GM06990 (cell line): ENCODE results near the gene CEBPA.

ENCODE experiments used
- DNase-seq: peaks from one replicate; pipeline ENCODE4 v3.0.0-alpha.2; 2011; ENCODE audit not compliant: insufficient read length; ENCODE audit errors: extremely low read depth
- H3K27me3 ChIP-seq: replicated peaks from 2 replicates; pipeline ENCODE4 v1.6.0; 2011; ENCODE audit warnings: low read length; ENCODE audit not compliant: control insufficient read depth, insufficient read depth
- H3K36me3 ChIP-seq: 2 replicates; pipeline ENCODE4 v1.5.1; 2011; ENCODE audit warnings: low read length; ENCODE audit not compliant: control insufficient read depth, insufficient read depth
- H3K4me3 ChIP-seq: replicated peaks from 2 replicates; pipeline ENCODE4 v1.5.1; 2011; ENCODE audit warnings: low read depth, mild to moderate bottlenecking, control low read depth, low read length
- TF ChIP-seq, protein P1 (sequence below): IDR thresholded peaks from 2 replicates; pipeline ENCODE4 v1.5.1; 2011; ENCODE audit warnings: low read length, control low read depth, mild to moderate bottlenecking, inconsistent platforms; ENCODE audit not compliant: insufficient read depth, poor library complexity, severe bottlenecking

CEBPA gene

DNA sequence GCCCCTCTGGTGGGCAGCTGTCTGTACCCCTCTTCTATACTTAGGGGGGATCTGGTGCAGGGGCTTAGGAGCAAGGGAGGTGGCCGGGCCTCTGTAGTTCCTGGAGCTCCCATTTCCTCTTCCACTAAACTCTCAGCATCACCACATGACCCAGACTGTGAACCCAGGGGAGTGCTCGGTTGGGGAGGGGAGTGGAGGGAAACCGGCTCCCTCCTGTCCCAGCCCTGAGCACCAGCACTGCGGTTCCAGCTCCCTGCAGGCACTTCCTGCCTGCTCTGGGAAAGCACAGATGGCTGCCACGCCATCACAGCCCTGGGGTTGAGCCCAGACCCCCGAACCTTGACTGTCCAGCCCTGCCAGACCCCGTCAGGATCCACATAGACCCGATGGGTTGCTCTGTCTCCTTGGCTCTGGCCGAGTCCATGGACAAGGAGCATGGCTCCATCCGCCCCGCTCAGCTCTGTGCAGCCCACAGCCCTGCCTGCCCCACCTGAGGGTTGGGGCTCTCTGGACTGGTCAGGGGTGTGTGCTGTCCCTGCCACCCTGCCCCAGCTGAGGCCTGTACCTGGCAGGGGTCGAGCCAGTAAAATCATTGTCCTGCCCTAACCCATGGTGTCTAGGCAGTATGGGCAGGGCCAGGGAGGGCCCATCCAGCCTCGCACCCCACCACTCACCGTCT is 40.7 kb downstream of the CEBPA start:
- Histone ChIP-seq H3K36me3 (no peaks in the 10 kb centered on the region), H3K4me3 (no peak overlapping the region), H3K27me3 (no peaks in the 10 kb centered on the region)
- no peak for DNase-seq
- TF ChIP-seq, protein P1, sequence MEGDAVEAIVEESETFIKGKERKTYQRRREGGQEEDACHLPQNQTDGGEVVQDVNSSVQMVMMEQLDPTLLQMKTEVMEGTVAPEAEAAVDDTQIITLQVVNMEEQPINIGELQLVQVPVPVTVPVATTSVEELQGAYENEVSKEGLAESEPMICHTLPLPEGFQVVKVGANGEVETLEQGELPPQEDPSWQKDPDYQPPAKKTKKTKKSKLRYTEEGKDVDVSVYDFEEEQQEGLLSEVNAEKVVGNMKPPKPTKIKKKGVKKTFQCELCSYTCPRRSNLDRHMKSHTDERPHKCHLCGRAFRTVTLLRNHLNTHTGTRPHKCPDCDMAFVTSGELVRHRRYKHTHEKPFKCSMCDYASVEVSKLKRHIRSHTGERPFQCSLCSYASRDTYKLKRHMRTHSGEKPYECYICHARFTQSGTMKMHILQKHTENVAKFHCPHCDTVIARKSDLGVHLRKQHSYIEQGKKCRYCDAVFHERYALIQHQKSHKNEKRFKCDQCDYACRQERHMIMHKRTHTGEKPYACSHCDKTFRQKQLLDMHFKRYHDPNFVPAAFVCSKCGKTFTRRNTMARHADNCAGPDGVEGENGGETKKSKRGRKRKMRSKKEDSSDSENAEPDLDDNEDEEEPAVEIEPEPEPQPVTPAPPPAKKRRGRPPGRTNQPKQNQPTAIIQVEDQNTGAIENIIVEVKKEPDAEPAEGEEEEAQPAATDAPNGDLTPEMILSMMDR = no peak

DNA sequence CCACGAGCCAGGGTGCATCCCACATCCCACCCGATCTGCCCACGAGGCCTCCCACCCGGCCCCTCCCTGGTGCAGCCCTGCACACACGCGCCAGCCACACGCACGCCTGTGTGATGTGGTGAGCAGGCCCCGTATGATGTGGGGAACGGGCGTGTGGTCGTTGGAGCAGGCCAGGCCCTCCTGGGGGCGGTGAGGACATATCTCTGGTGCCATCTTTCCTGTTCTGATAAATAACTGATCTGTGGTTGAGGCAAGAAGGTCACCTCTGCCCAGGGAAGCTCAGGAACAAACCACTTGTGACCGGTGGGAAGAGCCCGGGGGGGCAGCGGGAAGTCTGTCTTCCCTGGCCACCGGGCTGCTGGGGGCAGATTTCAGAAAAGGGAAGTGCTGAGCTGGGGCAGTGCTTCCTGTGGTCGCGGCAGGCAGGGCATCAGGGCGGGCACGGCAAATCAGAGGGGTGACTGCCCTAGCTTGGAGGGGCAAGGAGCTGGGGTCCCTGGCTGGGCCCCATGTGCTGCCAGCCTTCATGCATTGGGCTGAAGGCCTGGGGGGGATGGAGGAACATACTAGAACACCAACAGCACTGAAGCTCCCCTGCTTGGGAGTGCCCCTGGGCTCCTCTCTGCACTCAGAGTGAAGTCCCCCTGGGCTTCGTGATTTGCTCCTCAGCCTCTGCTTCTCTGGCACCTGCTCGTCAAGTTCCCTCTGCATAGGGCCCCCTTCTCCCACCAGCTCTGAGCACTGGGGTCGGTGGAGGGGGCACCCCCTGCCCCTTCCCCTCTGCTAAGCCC is 41.5 kb downstream of the CEBPA start:
- TF ChIP-seq, protein P1 = no peak
- H3K36me3 ChIP-seq = no peaks in the 10 kb centered on the region
- H3K27me3 ChIP-seq = no peaks in the 10 kb centered on the region
- no peak overlapping the region for H3K4me3 ChIP-seq
- DNase-seq = peak; percentile 56

DNA sequence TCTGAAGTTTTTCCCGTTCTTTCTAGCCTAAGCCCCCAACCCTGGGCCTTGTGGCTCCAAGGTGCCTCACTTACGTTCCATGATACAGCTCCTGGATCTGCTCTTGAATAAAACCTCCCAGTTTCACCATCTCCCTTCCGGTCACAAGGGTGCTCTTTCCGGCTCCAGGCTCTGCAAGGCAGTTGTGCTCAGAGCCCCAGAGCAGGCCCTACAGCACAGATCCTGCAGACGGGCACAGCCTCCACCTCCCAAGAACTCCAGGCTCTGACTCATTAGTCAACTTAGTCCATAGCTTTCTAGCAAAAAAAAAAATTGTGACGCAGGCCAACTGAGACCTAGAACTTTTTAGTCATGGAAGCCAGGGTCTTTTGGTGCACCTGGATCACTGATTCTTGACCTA is 42.8 kb downstream of the CEBPA start:
- Histone ChIP-seq H3K4me3 (no peak overlapping the region), H3K27me3 (no peaks in the 10 kb centered on the region), H3K36me3 (no peaks in the 10 kb centered on the region)
- TF ChIP-seq, protein P1 = no peak
- DNase-seq = no peak

DNA sequence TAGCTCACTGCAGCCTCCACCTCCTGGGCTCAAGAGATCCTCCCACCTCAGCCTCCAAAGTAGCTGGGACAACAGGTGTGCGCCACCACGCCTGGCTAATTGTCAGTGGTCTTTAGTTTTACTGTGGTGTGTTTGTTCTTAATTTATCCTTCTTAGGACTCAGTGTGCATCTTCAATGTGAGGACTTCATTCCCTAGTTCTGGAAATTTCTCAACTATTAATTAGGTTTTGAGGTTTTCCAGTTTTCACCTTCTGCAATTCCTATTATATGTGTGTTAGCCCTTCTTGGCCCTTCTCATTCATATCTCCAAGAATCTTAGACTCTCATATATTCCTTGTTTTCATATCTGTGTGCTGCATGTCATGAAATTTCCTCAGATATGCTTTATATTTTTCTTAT is 44.5 kb downstream of the CEBPA start:
- TF ChIP-seq, protein P1 = no peak
- Histone ChIP-seq H3K4me3 (no peak overlapping the region), H3K36me3 (no peaks in the 10 kb centered on the region), H3K27me3 (no peaks in the 10 kb centered on the region)
- no peak for DNase-seq

DNA sequence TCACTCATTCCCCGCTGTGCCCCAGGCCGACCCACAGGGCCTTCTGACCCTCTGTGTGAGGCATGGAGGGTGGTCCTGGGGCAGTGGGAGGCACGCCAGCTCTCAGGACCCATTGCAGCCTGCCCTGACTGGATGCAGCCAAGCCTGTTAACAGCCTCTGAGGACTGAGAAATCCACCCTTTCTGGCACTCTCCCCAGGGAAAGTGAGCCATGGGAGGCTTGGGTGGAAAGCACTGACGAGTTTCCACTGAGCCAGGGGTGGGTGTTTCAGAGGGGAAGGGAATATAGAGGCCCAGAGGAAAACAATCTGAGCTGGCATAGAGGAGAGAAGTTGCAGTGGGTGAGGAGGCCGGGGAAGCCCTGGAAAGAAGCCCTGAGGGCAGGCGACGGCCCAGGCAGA is 46.1 kb downstream of the CEBPA start:
- Histone ChIP-seq H3K36me3 (no peaks in the 10 kb centered on the region), H3K27me3 (no peaks in the 10 kb centered on the region), H3K4me3 (no peak overlapping the region)
- TF ChIP-seq, protein P1 = no peak
- no peak for DNase-seq
